Pulmonary artery endothelial cell (primary cell): ENCODE data around the gene TMEM132D. TPM values are rescaled to one million over a fixed set of nuclear protein-coding genes. Genes with fewer than 3 reads are reported as not detected.
"Not testable (repeated sequence)": the region's sequence is repeated elsewhere in the genome, so short reads cannot be mapped to it uniquely, and the experiment has no call there.

Source experiments
- DNase-seq: peaks from one replicate; pipeline ENCODE4 v3.0.0-alpha.2; 2011; ENCODE audit warnings: low read depth, low spot score
- total RNA-seq: library from RNA; depleted of rRNA; stranded (reverse); fragments of >200 nt; gene quantifications from 2 replicates; pipeline ENCODE4 v1.2.3, GENCODE V29; 2014

The TMEM132D gene
- total RNA-seq, 1 donor from 2014 or later: not detected

- no peak for DNase-seq
These were observed 309.7 kb downstream of the TMEM132D start for GRCh38 chr12:129594098-129594497.

- no peak for DNase-seq
These were observed 311.4 kb downstream of the TMEM132D start for GRCh38 chr12:129592449-129592848.

DNA sequence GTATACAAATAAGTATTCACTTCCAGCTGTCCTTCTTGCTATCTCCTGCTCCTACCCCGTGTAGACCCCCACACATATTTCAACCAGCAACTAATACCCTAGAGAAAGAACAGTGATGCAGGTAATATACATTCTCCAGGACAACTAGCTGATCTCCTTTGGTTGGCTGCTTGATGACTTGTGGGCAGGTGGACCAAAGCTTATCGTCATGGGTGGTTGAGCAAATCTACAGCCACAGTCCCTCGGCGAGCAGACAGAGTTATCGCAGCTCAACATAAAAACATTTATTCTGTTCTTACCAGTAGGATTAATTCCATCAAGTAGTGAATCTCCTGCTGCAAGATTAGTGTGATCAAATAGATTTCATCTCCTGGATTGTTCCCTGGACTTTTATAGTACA, 314.3 kb downstream of the TMEM132D start:
- no peak for DNase-seq

DNA sequence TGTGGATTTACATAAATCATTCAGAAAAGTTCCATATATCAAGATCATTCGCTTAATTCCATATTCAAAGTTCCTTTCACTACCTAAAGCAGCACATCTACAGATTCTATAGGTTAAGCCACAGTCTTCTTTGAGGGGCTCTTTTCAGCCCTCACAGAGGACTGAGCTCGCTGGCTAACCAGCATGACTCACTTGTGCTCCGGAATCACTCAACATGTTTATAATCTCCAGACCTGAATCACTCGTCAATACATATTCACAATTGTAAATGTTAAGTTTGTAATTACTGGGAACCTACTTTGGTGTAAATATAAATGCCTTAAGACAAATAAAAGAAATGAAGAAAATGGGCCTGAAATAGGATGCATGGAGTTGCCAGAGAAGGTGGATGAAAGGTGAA, 315.7 kb downstream of the TMEM132D start:
- DNase-seq: no peak

- no peak for DNase-seq
These were observed 318.5 kb downstream of the TMEM132D start for GRCh38 chr12:129585296-129585695.

DNA sequence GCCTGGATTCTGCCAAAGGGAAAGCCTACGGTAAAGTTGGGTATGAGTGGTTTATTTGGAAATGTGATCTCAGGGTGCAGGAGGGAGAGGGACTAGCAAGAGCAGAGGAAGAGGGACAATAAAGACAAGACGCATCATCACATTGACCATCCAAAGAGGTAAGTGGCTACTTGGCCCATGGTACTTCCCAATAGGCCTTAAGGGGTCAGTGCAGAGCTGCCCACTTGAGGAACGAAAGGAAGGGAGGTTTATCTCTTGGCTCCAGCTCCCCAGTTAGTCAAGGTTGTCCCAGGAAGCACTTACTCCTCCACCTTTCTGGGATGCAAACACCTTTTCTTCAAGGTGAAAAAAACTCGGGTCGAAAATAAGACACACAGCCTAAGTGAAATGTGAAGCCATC, 323.9 kb downstream of the TMEM132D start:
- DNase-seq: no peak

- no peak for DNase-seq
These were observed 331.8 kb downstream of the TMEM132D start for GRCh38 chr12:129571901-129572494.

- no peak for DNase-seq
These were observed 332.9 kb downstream of the TMEM132D start for GRCh38 chr12:129570796-129571400.

GRCh38 chr12:129566800-129567199, 337.0 kb downstream of the TMEM132D start:
- no peak for DNase-seq

- no peak for DNase-seq
These were observed 339.1 kb downstream of the TMEM132D start for GRCh38 chr12:129564768-129565167.

GRCh38 chr12:129563266-129563665, 340.6 kb downstream of the TMEM132D start:
- no peak for DNase-seq

DNA sequence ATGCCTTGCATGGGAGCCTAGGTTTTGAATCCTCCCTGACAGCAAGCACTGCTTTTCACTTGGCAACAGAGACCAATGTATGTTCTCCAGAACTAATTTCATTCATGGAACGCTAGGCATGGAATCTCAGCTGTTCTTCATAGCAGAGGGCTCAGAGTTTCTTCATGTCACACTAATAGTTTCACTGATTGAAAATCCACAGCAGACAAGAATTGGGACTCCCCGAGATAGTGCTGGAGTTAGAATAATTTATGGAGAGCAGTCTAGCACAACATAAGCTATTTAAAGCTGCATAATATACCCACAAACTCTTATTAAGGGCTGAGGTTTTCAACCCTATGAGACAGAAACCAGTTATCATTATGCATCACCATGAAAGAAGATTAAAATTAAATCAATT, 342.5 kb downstream of the TMEM132D start:
- no peak for DNase-seq

DNA sequence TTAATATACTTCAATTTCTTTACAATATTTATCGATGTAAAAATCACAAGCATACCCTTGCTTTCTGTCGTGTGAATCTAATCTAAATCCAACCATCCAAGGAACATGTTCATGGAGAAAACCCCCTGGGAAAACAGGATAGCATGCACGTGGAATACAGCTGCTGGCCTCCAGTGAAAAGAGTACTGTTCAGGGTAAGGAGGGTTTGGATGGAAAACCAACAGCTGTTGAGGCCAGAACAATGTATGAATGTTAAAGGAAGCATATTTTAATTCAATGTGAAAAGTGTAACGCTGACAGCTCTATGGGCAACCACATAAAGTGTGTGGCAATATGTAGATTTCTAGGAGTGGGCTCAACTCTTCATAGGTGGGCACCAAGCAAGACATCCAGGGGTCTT, 344.0 kb downstream of the TMEM132D start:
- DNase-seq: no peak

- no peak for DNase-seq
These were observed 345.8 kb downstream of the TMEM132D start for GRCh38 chr12:129558036-129558435.

- no peak for DNase-seq
These were observed 347.7 kb downstream of the TMEM132D start for GRCh38 chr12:129556082-129556481.

- DNase-seq: no peak
These were observed 350.7 kb downstream of the TMEM132D start for GRCh38 chr12:129552996-129553750.

DNA sequence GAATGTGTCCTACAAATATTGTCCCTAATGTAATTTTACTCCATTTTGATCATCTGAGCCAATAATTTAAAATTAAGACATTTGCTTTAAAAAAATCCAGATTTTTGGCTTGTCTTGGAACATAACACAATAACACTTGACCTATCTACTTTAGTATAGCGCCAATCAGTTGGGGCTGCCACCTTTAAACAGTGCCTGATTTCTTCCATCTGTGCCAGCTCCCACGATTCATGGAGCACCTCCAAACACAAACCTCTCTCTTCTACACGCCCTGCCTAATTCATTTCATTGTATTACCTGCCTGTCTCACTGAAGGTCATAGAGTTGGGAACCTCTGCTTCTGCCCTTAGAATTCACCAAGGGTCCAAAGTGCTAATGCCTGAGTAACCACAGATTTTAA, 352.4 kb downstream of the TMEM132D start:
- no peak for DNase-seq

GRCh38 chr12:129550353-129550752, 353.5 kb downstream of the TMEM132D start:
- DNase-seq: no peak

DNA sequence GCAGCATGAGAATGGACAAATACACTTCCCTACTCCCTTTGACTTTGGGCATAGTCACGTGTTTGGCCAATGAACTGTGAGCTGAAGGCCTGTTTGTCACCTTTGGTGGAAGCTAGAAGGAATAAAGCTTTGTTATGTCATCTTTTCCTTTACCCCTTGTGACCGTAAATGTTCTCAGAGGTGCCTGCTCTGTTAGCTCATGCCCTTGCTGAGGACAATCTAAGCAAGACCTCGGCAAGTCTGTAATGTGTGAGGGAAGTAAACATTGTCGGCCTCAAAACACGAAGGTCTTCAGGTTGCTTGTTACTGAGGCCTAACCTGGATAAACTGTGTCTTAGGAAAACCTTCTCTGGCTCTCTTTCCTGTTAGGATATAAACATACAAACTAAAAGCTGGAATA, 354.2 kb downstream of the TMEM132D start:
- no peak for DNase-seq

DNA sequence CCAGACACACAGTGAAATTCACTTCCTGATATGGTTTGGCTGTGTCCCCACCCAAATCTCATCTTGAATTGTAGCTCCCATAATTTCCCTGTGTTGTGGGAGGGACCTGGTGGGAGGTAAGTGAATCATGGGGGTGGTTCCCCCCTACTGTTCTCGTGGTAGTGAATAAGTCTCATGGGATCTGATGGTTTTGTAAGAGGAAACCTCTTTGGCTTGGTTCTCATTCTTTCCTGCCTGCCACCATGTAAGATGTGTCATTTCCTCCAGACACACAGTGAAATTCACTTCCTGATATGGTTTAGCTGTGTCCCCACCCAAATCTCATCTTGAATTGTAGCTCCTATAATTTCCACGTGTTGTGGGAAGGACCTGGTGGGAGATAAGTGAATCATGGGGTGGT, 354.8 kb downstream of the TMEM132D start:
- DNase-seq: not testable (repeated sequence)

DNA sequence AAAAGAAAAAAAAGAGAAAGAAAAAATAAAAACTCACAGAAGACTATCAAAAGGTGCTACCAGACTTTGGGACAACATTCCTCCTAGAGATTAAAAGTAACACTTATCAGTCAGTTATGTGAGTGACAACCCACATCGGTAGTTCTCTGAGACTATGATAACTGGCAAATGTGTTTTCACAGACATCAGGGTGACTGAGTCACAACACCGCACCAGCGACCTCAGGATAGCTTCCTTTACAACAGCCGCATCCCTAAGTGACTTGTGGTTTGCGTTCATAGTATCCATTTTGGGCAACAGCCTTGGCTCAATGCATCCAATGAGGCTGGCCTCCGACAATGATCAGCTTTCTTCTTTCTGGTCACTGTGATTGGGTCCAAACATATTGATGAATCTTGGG, 359.1 kb downstream of the TMEM132D start:
- no peak for DNase-seq

DNA sequence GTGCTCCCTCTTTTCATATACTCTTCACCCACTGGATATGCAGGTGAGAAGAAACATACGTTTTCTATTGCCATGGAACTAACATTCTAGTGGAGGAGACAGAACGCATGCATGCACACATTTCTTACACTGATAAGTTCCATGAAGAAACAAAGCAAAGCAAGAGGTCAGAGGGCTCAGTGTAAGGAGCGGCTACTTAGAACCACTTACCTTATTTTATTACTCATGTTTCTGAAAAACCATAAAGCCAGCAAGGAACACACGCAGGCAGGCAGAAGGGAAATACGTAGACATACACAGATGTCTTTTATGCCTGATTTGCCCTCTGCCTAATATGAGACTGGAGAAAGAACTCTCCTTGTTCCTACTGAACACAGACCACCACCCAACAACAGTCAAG, 362.9 kb downstream of the TMEM132D start:
- DNase-seq: no peak

GRCh38 chr12:129540249-129540648, 363.6 kb downstream of the TMEM132D start:
- no peak for DNase-seq
